Measurements from ENCODE around the gene GIMAP4.
"Not testable (repeated sequence)": the region's sequence is repeated elsewhere in the genome, so short reads cannot be mapped to it uniquely, and the experiment has no call there.

The GIMAP4 gene

GRCh38 chr7:150567169-150567568 is at the start of gene GIMAP4:
Gene GIMAP4 (plus strand): TSS chr7:150567390. CDS start chr7:150569902, 2,512 bp downstream.
- DNase-seq, result no peak

- no peak for DNase-seq
These were observed 47.9 kb upstream of the GIMAP4 start for GRCh38 chr7:150519310-150519709.

GRCh38 chr7:150520145-150520544 is 47.0 kb upstream of the GIMAP4 start:
- DNase-seq, result no peak

- not testable (repeated sequence) for DNase-seq
These were observed 44.3 kb upstream of the GIMAP4 start for GRCh38 chr7:150522931-150523330.

DNA sequence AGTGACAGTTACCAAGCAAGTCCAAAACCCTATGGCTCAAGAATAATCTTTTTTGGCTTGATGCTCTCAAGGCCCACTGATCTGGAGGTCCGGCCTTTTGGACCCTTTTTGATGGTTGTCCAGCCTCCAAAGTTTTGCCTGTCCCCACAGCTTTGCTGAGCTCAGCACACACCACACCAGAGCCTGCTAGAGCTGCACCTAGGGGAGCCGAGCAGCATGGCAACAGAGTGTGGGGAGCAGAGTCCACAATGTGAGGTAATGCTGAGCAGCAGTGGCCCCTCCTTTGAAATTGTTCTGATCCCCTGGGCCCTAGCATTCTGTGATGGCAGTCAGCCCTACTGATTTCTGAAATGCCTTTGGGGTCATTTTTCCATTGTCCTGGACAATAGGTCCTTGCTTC is 43.2 kb upstream of the GIMAP4 start:
- DNase-seq, result no peak

- DNase-seq, result no peak
These were observed 35.5 kb upstream of the GIMAP4 start for GRCh38 chr7:150531704-150532103.

DNA sequence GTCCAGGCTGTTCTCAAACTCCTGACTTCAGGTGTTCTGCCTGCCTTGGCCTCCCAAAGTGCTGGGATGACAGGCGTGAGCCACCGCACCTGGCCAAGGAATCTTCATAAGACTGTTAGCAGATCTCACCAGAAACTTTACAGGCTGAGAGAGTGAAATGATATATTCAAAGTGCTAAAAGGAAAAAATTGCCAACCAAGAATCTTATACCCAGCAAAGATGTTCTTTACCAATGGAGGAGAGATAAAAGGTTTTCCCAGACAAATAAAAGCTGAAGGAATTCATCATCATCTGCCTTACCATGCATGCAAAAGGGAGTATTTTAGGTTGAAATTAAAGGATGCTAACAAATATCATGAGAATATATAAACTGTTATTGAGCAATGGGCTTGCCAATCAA is 28.9 kb upstream of the GIMAP4 start:
- DNase-seq, result no peak

DNA sequence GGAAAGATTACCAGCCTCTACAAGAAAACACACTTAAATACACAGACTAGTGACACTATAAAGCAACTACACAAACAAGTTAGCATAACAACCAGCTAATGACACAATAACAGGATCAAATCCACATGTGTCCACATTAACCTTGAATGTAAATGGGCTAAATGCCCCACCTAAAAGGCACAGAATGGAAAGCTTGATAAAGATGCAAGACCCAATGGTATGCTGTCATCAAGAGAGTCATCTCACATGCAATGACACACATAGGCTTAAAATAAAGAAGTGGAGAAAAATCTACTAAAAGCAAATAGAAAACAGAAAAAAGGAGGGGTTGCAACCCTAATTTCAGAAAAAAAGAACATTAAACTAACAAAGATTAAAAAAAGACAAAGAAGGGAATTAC is 14.0 kb upstream of the GIMAP4 start:
- DNase-seq, result no peak

- DNase-seq, result peak in 1 of 2 donors; percentile 65
These were observed 10.6 kb upstream of the GIMAP4 start for GRCh38 chr7:150556521-150557138.

DNA sequence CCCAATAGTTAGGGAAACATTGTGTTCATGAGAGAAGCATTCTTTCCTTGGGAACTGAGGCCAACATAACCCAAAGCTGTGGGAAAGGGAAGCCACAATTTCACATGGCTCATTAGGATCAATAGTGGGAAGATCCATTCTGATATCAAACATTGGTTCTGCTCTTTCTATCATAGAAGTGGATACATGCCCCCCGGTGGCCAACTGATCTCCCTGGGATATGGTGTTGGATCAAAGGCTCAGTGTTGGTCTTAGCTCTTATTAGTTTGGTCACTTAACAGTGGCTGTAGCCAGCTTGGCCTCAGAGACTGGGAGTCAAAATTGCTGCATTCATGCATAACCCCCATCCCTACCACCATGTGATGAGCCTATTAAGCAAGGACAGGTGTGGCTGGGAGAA is 6.7 kb upstream of the GIMAP4 start:
- no peak for DNase-seq

- DNase-seq, result no peak
These were observed 4.3 kb upstream of the GIMAP4 start for GRCh38 chr7:150562919-150563318.

- DNase-seq, result no peak
These were observed 3.2 kb upstream of the GIMAP4 start for GRCh38 chr7:150564006-150564405.

DNA sequence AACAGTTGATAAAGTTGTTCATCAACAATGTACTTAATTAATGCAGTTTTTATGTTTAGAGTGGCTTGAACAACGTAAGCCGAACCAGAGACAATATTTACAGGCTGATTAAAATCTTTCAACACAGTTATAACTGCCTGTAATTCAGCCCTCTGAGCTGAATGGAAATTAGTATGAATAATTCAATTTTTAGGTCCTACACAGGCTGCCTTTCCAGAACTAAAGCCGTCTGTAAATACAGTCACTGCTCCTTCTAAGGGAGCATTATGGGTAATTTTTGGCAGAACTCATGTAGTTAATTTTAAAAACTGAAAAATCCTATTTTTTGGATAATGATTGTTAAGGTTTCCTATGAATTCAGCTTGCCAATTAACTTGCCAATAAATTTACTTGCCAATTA is 2.6 kb upstream of the GIMAP4 start:
- DNase-seq, result no peak

DNA sequence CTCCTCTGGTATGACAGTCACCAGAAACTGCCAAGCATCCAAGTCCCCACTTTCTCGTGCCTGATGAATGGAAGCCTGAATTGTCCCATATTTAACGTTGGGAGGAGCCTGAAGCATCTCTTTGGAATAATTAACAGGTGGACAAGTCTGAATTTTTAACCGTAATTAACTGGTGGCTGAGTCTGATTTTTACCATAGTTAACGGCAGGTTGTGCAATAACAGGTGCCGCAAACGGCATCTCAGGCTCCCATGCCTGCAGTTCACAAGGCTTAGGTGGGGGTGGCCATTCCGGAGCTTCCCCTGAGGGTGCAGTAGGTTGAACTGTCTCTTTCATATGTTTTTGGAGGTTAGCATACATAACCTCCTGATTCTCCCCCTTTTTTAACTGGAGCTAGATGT is 2.0 kb upstream of the GIMAP4 start:
- no peak for DNase-seq

DNA sequence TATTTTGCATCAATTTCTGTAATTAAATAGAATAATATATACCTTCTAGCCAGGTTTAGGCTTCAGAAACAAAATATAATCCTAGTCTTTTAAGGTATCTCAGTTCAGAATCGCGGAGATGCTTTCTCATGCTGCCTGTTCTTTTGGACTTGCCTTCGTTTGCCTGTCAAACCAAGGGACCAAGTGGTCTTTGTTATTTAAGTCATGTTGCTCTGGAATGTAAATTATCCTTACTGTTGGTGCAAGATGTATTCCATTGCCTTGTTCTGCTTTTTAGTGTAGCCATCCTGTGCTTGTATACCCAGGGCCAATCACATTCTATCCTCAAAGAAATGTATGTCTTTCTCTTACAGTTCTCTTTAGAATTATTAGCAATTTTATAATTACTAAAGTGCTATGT is 1.1 kb upstream of the GIMAP4 start:
- no peak for DNase-seq

GRCh38 chr7:150566572-150566971 is 618 bp upstream of the GIMAP4 start:
- DNase-seq, result no peak

DNA sequence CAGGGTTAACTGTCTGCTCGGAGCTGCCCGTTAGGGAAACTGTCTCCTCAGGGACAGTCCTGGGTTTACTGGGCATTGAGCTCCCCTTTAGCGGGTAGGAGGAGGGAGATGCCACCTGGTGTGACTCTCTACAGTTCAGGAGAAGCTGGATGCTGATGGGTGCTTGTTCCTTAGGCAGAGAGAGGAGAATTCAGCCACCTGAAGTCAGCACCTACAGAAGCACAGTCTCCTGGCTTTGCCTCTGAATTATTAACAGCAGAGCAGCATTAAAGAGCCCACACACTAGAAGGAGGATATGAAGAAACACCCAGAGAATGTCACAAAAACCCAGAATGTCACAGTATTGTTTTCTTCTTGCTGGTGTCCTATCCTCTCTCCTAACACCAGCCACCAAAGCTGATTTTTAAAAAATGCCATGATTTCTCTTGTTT is 696 bp downstream of the GIMAP4 start:
- DNase-seq, result no peak

DNA sequence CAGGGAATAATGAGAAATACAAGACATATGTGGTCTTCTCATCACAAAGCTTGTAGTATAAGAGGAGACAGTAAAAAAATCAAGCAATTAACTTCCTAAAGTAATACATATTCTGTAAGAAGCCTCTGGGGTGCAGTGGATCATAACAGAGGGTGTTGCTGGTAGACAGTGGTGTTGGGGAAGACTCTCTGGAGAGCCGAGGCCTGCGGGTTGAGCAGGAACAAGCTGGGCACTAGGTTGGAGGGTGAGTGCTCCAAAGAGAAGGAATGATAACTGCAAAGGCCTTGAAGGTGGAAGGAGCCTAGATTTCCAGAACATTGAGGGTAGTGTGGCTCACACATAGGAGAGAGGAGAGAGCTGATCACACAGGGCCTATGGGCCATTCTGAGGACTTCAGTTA is 1.5 kb downstream of the GIMAP4 start:
- DNase-seq, result no peak

- peak in 1 of 2 donors; percentile 63 for DNase-seq
These were observed 2.2 kb downstream of the GIMAP4 start for GRCh38 chr7:150569245-150569955.

DNA sequence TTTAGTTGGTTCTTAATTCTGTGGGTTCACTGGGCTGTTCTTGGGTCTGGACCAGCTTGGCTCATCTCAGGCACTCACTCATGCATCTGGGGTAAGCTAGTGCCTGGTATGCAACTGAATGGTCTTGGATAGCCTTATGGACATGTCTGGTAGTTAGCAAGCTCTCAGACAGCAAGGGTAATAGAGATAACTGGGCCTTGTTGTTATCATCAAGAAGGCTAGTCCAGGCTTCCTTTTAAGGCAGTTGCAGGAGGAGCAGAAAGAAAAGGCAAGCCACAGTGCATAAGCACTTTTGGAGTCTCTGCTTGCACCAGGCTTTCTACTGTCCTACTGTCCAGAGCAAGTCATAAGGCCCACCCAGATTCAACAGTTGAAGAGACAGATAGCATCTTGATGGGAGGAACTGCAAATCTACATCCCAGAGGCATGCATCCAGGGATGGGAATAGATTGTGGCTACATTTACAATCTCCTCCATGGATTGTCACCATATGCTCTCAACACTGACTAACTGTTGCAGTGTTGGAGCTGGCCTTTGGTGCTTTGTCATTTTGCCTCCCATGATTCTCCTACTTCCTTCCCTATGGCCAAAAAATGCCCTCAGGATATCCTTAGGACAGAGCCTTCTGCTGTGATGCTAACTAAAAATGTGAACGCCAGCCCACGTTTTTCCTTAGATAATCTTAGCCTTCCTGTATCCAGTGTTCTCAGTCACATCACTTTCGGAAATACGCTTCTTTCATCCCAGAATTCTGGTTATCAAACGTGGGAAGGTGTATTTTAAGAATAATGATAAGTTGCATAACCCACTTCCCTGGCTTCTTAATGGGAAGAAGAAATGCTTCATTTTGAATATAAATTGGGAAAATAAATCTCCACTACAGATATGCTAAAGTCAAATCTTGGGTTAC is 3.6 kb downstream of the GIMAP4 start:
- no peak for DNase-seq

GRCh38 chr7:150572496-150572895 is 5.3 kb downstream of the GIMAP4 start:
- no peak for DNase-seq

DNA sequence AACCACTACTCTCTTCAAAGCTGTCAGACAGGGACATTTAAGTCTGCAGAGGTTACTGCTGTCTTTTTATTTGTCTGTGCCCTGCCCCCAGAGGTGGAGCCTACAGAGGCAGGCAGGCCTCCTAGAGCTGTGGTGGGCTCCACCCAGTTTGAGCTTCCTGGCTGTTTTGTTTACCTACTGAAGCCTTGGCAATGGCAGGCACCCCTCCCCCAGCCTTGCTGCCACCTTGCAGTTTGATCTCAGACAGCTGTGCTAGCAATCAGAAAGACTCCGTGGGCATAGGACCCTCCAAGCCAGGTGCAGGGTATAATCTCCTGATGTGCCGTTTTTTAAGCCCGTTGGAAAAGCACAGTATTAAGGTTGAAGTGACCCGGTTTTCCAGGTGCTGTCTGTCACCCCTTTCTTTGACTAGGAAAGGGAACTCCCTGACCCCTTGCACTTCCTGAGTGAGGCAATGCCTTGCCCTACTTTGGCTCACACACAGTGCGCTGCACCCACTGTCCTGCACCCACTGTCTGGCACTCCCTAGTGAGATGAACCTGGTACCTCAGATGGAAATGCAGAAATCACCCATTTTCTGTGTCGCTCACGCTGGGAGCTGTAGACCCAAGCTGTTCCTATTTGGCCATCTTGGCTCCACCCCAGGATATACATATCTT is 12.9 kb downstream of the GIMAP4 start:
- not testable (repeated sequence) for DNase-seq

All from bone marrow (tissue), 2 donors.